Cardiac septum (tissue), 1 donor: ENCODE data around the gene PARS2. TPM values are rescaled to one million over a fixed set of nuclear protein-coding genes. Genes with fewer than 3 reads are reported as not detected.

ENCODE experiments used
- DNase-seq: peaks from one replicate; pipeline ENCODE4 v3.0.0-alpha.2; 2020; ENCODE audit warnings: low spot score
- intact Hi-C: fragments of 100-400 bp; cut with DNase I; formaldehyde crosslinking; loops from one replicate; pipeline ENCODE4 v1.14.0; 2022
- long read RNA-seq: library from polyadenylated mRNA; unstranded; transcript quantifications from one replicate; pipeline ENCODE4 v2.0.0, GENCODE V29; 2021
- total RNA-seq: library from RNA; stranded (reverse); fragmentation: NEBNext Ultra II Directional; extraction: Animal tissue kit (Norgen Biotek cat#: 25700); gene quantifications from one replicate; pipeline ENCODE4 v1.2.1, GENCODE V29; 2021
- donor health status: DM: no; HTN: no; CAD: no.

The PARS2 gene
- 3.8 TPM for total RNA-seq
- long read RNA-seq, transcript PARS2-201 (2 exons, 2,347 nt), result major isoform, 7 of 7 reads
- long read RNA-seq, partial matches to known transcripts, result 0 of 7 reads
- long read RNA-seq, other reads (novel, unspliced or antisense), result 0 of 7 reads

DNA sequence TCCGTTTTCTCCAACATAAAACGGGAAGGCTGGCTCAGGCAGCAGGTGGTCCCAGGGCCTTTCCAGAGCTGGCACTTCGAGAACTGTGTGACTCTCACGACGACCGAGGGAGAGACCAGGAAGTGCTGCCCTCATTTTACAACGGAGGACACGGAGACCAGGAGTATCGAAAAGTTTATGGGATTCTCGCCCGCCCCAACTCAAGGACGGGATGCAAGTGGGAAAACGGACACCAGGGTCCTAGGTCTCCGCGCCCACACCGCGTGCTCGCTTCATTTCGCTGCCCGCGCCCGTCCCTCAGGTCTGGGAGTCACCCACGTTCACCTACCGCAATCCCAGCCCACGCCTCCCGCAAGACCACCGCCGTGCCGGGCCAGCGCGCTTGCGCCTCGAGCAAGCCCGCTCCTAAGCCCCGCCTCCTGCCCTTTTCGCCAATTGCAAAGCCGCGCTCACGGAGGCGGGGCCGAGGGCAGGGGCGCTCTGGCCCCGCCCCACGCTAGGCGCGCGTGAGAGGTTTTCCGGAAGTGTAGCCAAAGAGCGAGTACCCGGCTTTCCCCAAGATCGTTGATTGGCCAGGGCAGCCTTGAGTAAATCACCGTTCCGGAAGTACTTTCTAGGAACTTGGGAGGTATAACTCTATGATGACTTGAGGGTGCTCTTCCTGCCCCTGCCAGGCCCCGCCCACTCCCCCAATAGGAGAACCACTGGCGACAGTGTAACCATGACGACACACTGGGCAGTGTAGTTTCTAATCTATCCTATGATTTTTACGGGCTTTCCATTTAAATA is at the start of gene PARS2:
PARS2 (minus strand) TSS at position 391 of the 789 bp plus-strand sequence. CDS start 5,362 bp downstream, outside the sequence.
- intact Hi-C loops, result loop anchor here (5.0 kb wide), 1 partner anchor 927 kb away; the partner anchor contains the start of gene NDC1

DNA sequence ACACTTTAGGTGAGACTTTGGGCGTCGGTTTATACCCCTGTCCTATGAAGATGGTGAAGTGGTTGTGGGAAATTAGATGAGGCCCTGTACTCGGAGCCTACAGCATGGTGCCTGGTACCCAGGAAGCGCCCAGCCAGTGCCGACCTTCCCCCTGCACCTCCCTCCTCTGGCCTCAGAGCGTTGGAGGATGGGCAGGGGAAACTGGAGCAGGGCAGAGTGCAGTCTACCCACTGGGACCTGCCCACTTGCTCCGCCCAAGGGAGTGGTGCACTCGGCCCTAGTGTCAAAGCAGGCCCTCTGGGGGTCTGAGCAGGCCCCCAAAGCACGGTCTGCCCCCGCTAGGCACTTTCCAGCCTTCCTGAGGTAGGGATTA is 49.8 kb upstream of the PARS2 start:
- intact Hi-C loops, result loop anchor here (5.0 kb wide), 1 partner anchor 737 kb away; no protein-coding TSS in a partner anchor
- no peak for DNase-seq

More for the DNA sequence above, at the start of gene PARS2:
- peak; percentile 98 for DNase-seq

DNA sequence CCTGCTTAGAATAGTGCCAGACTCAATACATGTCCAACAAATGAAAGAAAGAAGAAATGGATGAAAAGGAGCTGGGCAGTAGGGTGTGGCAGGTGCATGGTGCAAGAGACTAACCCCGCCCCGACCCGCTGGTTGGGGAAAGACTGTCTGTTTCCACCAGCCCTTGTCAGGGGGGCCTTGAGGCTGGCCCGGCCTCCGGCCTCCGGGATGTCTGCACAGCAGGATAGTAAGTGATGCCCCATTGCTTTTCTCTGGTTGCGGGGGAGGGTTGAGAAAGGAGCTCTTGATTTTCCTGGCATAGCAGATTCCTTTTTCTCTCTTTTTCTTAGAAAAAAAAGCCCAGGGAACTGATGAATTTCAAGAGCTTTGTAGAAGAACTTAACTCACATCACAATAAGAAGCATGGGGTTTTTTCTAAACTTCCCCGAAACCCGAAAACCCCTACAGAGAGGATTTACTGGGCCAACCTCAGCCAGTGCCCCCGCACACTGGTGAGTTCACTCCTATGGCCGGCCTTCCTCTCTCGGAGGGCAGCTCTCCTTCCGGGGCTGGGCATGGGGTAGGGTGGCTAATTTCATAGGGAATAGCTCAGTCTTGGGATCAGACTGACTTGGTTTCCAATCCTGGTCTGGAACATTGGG is 49.3 kb upstream of the PARS2 start:
- intact Hi-C loops, result loop anchor here (5.0 kb wide), 1 partner anchor 736 kb away; no protein-coding TSS in a partner anchor
- DNase-seq, result peak; percentile 35

DNA sequence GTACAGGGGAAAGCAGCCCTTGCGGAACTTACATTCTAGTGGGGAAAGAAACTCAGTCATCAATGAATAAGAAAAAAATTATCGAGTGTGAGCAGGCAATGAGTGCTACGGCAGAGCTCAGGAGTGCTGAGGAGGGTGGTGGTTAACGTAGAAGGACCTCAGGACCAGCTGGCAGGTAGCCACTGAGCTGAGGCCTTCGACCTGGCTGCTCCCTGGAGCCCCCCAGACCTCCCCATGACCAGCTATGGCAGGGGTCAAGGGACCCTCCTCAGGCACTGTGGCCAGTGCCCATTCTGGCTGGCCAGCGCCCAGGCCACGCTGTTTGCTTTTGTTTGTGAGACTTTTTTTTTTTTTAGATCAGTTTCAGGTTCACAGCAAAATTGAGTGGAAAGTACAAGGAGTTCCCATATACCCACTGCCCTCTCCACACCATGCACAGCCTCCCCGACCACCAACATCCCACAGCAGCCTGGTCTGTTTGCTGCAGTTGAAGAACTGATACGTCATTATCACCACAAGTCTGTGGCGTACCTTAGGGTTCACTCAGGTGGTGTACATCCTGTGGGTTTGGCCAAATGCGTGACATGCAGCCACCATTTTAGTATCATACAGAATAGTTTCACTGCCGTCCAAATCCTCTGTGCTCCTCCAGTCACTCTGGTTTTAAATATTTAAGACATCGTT is 48.6 kb upstream of the PARS2 start:
- no peak for DNase-seq
- intact Hi-C loops, result loop anchor here (5.0 kb wide), 1 partner anchor 736 kb away; no protein-coding TSS in a partner anchor

DNA sequence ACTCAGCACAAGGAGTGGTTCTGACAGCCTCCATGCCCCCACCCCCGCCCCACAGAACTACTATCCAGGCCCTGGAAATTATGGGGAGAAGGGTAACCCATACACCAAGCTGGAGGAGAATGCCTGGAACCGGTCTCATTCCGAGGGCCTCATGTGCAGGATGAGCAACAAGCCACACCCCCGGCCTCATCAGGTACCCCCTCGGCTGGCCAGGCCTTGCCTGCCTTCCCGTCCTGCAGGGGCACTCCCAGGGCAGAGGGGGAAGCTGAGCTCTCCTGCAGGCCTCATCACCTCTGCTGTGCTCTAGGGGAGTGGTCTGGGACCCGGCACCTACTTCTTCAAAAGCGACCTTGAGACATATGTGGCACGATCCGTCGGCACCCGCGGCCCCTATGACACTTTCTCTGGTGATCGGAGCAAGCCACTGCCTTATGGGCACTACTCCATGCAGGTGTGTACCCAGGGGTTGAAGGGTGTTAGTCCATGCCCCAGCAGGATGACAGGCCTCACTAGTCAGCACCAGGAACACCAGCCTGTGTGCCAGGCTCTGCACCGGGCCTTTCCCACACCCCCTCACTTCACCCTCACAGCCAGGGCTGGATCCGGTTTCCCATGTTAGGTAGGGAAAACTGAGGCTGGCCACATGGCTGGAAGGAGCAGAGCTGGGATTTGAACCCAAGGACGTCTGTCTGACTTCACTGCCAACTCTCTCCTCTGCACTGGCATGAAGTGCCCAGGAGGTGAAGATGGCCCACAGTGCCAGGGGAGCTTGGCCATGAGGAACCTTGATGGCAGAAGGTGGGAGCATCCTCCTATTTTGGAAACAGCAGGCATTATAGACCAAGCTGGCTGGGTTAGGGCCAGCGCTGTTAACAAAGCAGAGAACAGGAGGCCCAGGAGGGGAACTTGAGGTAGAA is 47.7 kb upstream of the PARS2 start:
- intact Hi-C loops, result loop anchor here (2.0 to 5.0 kb wide), 2 partner anchors 735 to 951 kb away; no protein-coding TSS in a partner anchor

DNA sequence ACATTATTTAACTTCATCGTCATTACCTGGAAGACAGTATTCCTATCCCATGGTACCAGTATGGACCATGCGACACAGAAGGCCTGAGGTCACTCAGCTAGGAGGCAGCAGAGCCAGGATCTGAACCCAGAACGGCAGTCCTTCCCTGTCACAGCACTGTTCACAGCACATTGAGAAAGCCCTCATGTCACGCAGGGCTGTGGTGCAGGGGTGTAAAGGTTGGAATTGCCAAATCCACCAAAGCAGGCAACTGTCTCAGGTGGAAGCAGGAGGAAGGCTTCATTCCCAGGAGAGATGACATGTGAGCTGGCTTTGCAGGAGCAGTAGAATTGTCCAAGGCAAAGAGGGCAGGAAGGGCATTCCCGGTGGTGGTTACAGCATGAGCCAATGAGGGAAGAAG is 46.7 kb upstream of the PARS2 start:
- intact Hi-C loops, result loop anchor here (2.0 to 5.0 kb wide), 2 partner anchors 734 to 950 kb away; no protein-coding TSS in a partner anchor
- DNase-seq, result peak; percentile 36

More for the DNA sequence above, 47.7 kb upstream of the PARS2 start:
- DNase-seq, result peak; percentile 63

DNA sequence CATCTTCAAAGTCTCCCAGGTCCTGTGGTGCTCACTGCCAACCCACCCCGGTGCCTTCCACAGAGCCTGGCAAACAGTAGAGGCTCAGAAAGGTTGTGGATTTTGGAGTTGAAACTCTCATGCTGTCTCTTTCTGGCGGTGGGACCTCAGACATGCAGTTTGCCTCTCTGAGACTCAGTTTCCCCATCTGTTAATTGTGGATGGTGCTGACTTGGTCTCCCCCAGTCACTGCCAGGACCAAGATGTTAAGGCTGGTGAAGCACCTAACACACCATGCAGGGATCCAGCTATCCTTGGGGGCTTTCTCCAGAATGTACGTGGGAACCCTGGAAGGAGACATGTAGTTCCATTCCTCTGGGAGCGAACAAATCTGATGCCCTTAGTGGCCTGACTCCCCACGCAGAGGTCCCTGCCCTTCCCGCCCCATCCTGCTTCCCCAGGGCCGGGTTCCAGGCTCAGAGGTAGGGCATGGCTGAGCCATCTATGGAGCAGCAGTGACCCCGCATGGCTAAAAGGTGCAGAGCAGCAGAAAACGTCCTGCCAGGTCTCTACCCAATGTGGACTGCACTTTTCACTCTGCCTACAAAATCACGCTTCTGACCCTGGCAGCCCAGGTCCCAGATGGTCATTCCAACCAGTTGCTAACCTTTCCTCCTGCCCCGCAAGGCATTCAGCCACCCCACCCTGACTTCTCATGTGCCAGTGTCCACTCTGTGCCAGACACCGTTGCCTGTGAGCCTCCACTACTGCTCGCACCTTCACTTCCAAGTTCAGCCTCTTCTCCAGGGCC is 46.0 kb upstream of the PARS2 start:
- intact Hi-C loops, result loop anchor here (2.0 to 5.0 kb wide), 2 partner anchors 733 to 950 kb away; no protein-coding TSS in a partner anchor
- no peak for DNase-seq

DNA sequence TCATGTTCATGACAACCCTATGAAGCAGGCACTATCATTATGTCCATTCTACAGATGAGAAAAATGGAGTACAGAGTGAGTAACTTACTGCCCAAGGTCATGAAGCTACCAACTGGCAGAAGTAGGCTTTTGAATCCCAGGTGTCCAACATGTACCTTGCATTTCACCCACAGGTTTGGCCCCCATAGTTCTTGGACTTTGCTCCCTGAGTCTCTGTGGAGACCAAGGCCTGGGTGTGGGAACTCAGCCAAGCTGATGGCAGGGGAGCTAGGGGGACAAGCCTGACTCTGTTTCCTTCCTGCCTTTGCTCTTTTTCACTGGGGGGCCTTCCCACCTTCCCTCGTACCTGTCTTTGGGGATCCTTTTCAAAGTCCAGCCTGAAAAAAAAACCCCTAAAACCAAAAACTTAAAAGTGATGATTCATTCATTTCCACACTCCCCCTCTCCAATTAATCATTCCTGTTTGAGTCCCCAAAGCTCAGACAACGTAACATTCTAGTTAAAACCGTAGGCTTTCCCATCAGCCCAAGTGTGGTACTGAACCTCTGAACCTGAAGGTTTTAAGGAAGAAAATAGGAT is 45.3 kb upstream of the PARS2 start:
- no peak for DNase-seq
- intact Hi-C loops, result loop anchor here (2.0 to 10.0 kb wide), 3 partner anchors 315 to 949 kb away; no protein-coding TSS in a partner anchor

DNA sequence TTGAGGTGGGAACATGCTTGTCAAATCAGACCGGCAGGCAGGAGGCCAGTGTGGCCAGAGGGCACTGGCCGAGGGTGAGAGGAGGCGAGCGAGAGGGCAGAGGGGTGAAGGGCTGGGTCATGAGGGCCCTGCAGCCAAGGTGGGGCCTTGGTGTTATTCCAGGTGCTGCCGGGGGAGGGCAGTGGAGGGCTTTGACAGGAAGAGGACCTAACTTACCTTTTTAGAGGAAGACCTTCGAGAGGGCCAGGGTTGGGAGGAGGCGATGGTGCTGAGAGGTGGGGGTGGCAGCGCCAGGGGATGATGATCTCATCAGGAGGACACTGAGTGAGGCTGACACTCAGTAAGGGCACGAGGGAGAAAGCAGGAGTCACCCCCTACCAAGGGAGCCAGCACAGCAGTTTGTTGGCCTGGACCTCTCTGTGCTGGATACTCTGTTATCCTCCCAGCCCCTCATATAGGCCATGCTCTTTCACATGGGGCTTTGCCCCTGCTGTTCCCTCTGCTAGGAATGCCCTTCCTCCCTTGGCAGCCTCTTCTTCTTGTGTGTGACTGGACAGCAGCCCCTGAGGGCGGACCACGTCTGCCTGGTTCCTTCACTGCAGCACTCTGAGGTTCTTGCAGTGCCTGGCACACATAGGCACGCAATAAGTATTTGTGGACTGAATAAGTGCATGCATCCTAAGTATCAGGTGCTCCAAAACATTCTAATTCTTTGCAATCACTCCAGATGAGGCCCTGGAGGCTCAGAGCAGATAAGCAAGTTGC is 44.3 kb upstream of the PARS2 start:
- peak; percentile 24 for DNase-seq
- intact Hi-C loops, result loop anchor here (10.0 kb wide), 1 partner anchor 314 kb away; no protein-coding TSS in a partner anchor

DNA sequence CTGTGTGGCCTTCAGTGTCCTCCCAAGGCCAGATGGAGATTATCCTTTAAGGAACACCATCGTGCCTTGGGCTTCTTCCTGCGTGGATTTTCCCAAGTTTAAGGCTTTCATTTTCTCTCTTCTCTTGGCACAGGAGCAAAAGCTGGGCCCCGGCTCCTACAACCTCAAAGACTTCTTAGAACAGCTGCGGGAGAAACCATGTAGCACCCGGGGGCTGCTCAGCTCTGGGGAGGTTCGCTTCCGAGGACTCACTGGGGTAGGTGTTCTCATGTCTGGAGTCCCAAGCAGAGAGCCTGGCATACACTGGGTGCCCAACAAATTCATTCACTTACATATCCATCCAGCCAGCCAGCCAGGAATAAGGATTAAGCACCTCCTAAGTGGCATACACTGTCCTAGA is 43.4 kb upstream of the PARS2 start:
- DNase-seq, result peak; percentile 72
- intact Hi-C loops, result loop anchor here (10.0 kb wide), 1 partner anchor 313 kb away; no protein-coding TSS in a partner anchor

DNA sequence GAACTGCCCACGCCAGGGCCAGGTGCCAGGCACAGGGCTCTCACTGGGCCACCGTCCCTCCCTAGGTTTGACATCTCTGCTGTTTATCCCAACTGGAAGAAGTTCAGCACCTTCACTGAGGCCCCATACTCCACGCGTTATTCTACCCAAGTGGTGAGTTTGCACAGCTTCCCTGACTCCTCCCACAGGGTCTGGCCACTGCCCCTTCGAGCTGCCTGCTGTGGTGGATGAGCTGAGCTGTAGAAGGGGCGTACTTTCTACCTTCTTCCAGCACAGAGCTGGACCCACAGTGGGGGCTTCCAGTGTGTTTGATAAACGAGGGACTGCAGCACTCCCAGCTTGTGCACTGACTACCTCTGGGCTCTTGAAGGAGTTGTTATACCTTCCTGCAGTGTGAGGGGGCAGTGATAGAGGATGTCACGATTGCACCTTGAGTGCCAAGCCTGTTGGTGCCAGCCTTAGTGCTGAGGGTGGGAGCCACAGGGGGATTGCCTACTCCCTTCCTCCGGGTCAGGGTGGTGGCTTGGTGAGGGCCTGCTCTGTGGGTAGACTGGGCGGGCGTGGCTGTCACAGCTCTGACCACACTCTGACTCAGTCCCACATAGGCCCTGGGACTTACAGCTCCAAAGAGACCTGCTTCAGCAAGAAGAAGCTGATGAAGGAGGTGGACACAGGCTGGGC is 42.7 kb upstream of the PARS2 start:
- DNase-seq, result peak; percentile 62
- intact Hi-C loops, result loop anchor here (10.0 kb wide), 1 partner anchor 312 kb away; no protein-coding TSS in a partner anchor

DNA sequence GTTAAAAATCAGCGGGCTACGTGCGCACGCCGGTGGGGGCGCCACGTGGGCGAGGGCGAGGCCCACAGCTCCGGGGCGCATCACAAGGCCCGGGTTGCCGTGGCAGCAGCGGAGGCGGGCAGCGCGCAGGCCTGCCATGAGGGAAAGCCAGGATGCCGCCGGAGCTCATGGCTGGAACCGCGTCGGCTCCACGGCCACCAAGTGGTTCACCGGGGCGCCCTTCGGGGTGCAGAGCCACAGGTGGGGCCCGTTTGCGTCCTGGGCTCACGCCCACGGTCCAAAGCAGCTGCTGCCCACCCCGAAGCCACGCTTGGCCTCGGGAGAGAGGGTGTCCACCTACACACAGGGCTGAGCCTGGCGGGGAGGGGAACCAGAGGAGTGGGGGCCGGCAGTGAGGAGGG is 41.7 kb upstream of the PARS2 start:
- DNase-seq, result peak; percentile 26
- intact Hi-C loops, result loop anchor here (10.0 kb wide), 1 partner anchor 311 kb away; no protein-coding TSS in a partner anchor

DNA sequence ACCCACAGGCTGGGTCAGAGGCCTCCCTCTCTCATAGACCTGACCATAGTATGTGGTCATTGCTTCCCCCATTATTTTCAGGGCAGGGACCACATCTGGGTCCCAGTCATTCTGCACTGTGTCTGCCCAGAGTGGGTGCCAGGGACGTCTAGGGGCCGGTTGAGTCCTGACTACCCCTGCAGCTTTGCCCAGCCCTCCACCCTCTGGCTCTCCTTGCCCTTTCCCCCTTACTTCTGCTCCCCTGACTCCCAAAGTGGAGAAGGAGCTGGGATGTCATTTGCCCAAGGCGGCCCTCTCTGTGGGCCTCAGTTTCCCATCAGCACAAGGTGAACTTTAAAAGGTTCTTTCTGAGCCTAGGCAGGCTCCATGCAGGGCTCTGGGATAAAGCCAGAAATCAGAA is 41.1 kb upstream of the PARS2 start:
- peak; percentile 47 for DNase-seq
- intact Hi-C loops, result loop anchor here (10.0 kb wide), 1 partner anchor 311 kb away; no protein-coding TSS in a partner anchor

DNA sequence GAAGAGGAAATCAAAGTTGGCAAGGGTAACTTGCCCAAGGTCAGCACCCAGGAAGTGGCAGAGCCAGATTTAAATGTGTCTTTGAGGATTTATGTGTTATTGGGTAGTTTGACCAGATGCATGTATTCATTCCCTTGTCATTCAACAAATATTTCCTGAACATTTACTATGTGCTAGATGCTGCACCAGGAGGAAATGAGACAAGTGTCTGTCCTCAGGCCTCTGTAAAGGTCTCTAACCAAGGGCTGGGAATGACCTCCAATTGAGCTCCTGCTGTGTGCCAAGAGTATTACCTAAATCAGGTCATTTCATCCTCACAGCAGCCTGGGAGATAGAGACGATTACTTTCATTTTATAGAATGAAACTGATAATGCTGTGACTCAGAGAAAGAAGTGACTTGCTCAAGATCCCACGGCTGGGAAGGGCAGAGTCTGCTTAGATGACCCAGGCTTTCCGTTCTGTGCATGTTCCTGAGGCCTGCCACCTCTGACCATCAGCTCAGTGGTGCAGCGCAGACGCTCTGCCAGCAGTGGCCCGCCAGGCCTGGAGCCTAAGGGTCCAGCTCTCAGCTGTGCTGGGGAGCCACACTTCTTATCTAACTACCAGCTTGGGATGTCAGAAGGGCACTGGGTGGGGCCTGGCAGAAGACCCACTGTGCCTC is 40.3 kb upstream of the PARS2 start:
- DNase-seq, result peak; percentile 53
- intact Hi-C loops, result loop anchor here (10.0 kb wide), 1 partner anchor 310 kb away; no protein-coding TSS in a partner anchor
